Measurements from ENCODE around the gene NPEPL1.

DNA sequence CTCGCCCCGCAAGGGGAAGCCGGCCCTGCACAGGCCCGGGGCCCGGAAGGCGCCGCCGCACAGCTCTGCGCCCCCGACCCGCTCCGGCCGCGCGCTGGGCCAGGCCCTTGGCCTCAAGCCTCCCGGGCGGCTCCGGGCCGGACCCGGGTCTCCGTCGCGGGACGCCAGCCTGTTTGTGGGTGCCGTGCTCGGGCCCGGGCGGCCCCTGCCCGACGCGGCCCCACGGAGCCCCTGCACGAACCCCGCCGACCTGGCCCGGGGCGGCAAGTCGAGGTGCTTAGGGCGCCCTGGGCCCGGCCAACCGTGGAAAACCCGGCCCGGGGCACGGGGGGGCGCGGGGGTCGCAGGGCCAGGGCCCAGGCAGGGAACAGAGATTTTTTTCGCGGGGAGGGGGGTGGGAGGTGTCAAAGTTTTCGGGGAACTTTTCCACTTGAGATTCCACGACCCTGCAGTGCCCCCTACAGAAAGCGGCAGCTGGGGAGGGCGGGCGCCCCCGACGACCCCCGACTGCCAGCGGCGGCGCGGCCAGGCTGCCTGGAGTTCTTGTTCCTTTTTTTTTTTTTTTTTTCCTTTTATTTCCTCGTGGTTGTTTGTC is 42.3 kb upstream of the NPEPL1 start:
- TF ChIP-seq, protein P1, sequence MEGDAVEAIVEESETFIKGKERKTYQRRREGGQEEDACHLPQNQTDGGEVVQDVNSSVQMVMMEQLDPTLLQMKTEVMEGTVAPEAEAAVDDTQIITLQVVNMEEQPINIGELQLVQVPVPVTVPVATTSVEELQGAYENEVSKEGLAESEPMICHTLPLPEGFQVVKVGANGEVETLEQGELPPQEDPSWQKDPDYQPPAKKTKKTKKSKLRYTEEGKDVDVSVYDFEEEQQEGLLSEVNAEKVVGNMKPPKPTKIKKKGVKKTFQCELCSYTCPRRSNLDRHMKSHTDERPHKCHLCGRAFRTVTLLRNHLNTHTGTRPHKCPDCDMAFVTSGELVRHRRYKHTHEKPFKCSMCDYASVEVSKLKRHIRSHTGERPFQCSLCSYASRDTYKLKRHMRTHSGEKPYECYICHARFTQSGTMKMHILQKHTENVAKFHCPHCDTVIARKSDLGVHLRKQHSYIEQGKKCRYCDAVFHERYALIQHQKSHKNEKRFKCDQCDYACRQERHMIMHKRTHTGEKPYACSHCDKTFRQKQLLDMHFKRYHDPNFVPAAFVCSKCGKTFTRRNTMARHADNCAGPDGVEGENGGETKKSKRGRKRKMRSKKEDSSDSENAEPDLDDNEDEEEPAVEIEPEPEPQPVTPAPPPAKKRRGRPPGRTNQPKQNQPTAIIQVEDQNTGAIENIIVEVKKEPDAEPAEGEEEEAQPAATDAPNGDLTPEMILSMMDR (IDR thresholded peaks at IDR 0.05) = no peak
- no peak for TF ChIP-seq POLR2AphosphoS5 (IDR thresholded peaks at IDR 0.05)
- no peak for TF ChIP-seq POLR2A (IDR thresholded peaks at IDR 0.05)
- TF ChIP-seq EP300 (IDR thresholded peaks at IDR 0.05) = no peak
